ENCODE measurements around the gene HTR1D. TPM values are rescaled to one million over a fixed set of nuclear protein-coding genes. Genes with fewer than 3 reads are reported as not detected.
"Not testable (repeated sequence)": the region's sequence is repeated elsewhere in the genome, so short reads cannot be mapped to it uniquely, and the experiment has no call there.

HTR1D gene
- total and polyA plus RNA-seq, 2 donors: 0.07 TPM; not detected in 1

- WGBS: 97% methylated on average over 27 of the region's 27 CpGs
- DNase-seq (ENCODE audit: low read depth in 6 of 9, low spot score in 9 of 9): no peak
Observed at GRCh38 chr1:23193391-23194118, 23.7 kb downstream of the HTR1D start.

GRCh38 chr1:23191199-23191598 lies 26.1 kb downstream of the HTR1D start:
- whole genome bisulfite sequencing: 94% methylated on average over 3 of the region's 3 CpGs

More at GRCh38 chr1:23193391-23194118, 23.7 kb downstream of the HTR1D start:
- Histone ChIP-seq H3K27me3 (ENCODE audit: control insufficient read depth in 2 of 2, insufficient read depth in 1 of 2, low read length in 1 of 2) (no peaks in the 10 kb centered on the region), H3K9me3 (ENCODE audit: control insufficient read depth in 2 of 2, insufficient read depth in 1 of 2, low read length in 1 of 2) (peaks cover 0 to 4% of the 10 kb centered on the region in 2 donors), H3K4me1 (ENCODE audit: control insufficient read depth in 2 of 2, insufficient read depth in 2 of 2, low read length in 2 of 2) (no peaks in the 10 kb centered on the region), H3K36me3 (ENCODE audit: control insufficient read depth in 2 of 2, insufficient read depth in 2 of 2, low read length in 1 of 2) (no peaks in the 10 kb centered on the region), H3K27ac (ENCODE audit: low read depth in 1 of 2, low read length in 1 of 2) (no peak overlapping the region), H3K4me3 (ENCODE audit: low read length in 2 of 2) (no peak overlapping the region)

DNA sequence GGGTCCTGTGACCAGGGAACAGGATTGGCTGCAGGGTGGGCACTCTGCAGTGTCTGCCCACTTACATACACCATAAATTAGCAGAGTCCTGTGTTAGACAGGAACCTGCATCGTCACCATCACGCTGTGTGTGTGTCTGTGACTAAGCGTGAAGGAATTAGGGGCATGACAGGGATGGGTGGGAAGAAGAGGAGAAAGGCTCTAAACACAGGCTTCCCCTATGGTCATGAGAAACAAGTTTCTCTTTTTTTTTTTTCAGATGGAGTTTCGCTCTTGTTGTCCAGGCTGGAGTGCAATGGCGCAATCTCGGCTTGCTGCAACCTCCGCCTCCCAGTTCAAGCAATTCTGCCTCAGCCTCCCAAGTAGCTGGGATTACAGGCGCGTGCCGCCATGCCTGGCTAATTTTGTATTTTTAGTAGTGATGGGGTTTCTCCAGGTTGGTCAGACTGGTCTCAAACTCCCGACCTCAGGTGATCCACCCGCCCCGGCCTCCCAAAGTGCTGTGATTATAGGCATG lies 28.3 kb downstream of the HTR1D start:
- H3K36me3 ChIP-seq (ENCODE audit: control insufficient read depth in 2 of 2, insufficient read depth in 2 of 2, low read length in 1 of 2); H3K27ac ChIP-seq (ENCODE audit: low read depth in 1 of 2, low read length in 1 of 2); H3K9me3 ChIP-seq (ENCODE audit: control insufficient read depth in 2 of 2, insufficient read depth in 1 of 2, low read length in 1 of 2); DNase-seq (ENCODE audit: low read depth in 6 of 9, low spot score in 9 of 9); H3K27me3 ChIP-seq (ENCODE audit: control insufficient read depth in 2 of 2, insufficient read depth in 1 of 2, low read length in 1 of 2); H3K4me3 ChIP-seq (ENCODE audit: low read length in 2 of 2); H3K4me1 ChIP-seq (ENCODE audit: control insufficient read depth in 2 of 2, insufficient read depth in 2 of 2, low read length in 2 of 2): not testable (repeated sequence)
- WGBS: 97% methylated on average over 13 of the region's 13 CpGs

More at GRCh38 chr1:23191199-23191598, 26.1 kb downstream of the HTR1D start:
- no peak overlapping the region for H3K4me3 ChIP-seq (ENCODE audit: low read length in 2 of 2)
- H3K27ac ChIP-seq (ENCODE audit: low read depth in 1 of 2, low read length in 1 of 2): no peak overlapping the region
- peaks cover 0 to 4% of the 10 kb centered on the region in 2 donors for H3K9me3 ChIP-seq (ENCODE audit: control insufficient read depth in 2 of 2, insufficient read depth in 1 of 2, low read length in 1 of 2)
- H3K4me1 ChIP-seq (ENCODE audit: control insufficient read depth in 2 of 2, insufficient read depth in 2 of 2, low read length in 2 of 2): no peaks in the 10 kb centered on the region
- no peaks in the 10 kb centered on the region for H3K27me3 ChIP-seq (ENCODE audit: control insufficient read depth in 2 of 2, insufficient read depth in 1 of 2, low read length in 1 of 2)
- no peaks in the 10 kb centered on the region for H3K36me3 ChIP-seq (ENCODE audit: control insufficient read depth in 2 of 2, insufficient read depth in 2 of 2, low read length in 1 of 2)
- DNase-seq (ENCODE audit: low read depth in 6 of 9, low spot score in 9 of 9): no peak

DNA sequence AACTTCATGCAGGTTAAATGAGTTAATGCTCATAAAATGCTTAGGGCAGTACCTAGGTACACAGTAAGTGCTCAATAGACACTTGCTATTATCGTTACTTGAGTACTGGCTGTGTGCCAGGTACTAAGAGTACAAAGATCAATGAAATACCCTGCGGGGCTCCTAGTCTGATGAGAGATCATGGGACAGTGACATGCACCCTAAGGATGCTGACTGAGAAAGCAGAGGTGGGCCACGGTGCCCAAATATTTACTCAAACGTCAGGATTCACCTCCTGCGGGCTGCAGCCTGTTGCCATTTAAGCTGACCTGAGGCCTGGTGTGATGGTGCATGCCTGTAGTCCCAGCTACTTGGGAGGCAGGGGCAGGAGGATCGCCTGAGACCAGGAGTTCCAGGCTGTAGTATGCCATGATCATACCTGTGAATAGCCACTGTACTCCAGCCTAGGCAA lies 28.8 kb downstream of the HTR1D start:
- DNase-seq (ENCODE audit: low read depth in 6 of 9, low spot score in 9 of 9): no peak
- H3K27me3 ChIP-seq (ENCODE audit: control insufficient read depth in 2 of 2, insufficient read depth in 1 of 2, low read length in 1 of 2): peaks cover 0 to 3% of the 10 kb centered on the region in 2 donors
- 94% methylated on average over 6 of the region's 6 CpGs for WGBS

GRCh38 chr1:23187637-23188036 lies 29.7 kb downstream of the HTR1D start:
- peaks cover 2 to 3% of the 10 kb centered on the region in 2 donors for H3K27me3 ChIP-seq (ENCODE audit: control insufficient read depth in 2 of 2, insufficient read depth in 1 of 2, low read length in 1 of 2)
- no peak overlapping the region for H3K27ac ChIP-seq (ENCODE audit: low read depth in 1 of 2, low read length in 1 of 2)
- no peak overlapping the region for H3K4me3 ChIP-seq (ENCODE audit: low read length in 2 of 2)
- no peaks in the 10 kb centered on the region for H3K4me1 ChIP-seq (ENCODE audit: control insufficient read depth in 2 of 2, insufficient read depth in 2 of 2, low read length in 2 of 2)
- WGBS: 89% methylated on average over 5 of the region's 5 CpGs
- no peak for DNase-seq (ENCODE audit: low read depth in 6 of 9, low spot score in 9 of 9)
- no peaks in the 10 kb centered on the region for H3K9me3 ChIP-seq (ENCODE audit: control insufficient read depth in 2 of 2, insufficient read depth in 1 of 2, low read length in 1 of 2)
- no peaks in the 10 kb centered on the region for H3K36me3 ChIP-seq (ENCODE audit: control insufficient read depth in 2 of 2, insufficient read depth in 2 of 2, low read length in 1 of 2)

More for the DNA sequence above, 28.8 kb downstream of the HTR1D start:
- Histone ChIP-seq H3K9me3 (ENCODE audit: control insufficient read depth in 2 of 2, insufficient read depth in 1 of 2, low read length in 1 of 2) (no peaks in the 10 kb centered on the region), H3K27ac (ENCODE audit: low read depth in 1 of 2, low read length in 1 of 2) (no peak overlapping the region), H3K4me3 (ENCODE audit: low read length in 2 of 2) (no peak overlapping the region), H3K4me1 (ENCODE audit: control insufficient read depth in 2 of 2, insufficient read depth in 2 of 2, low read length in 2 of 2) (no peaks in the 10 kb centered on the region), H3K36me3 (ENCODE audit: control insufficient read depth in 2 of 2, insufficient read depth in 2 of 2, low read length in 1 of 2) (no peaks in the 10 kb centered on the region)

DNA sequence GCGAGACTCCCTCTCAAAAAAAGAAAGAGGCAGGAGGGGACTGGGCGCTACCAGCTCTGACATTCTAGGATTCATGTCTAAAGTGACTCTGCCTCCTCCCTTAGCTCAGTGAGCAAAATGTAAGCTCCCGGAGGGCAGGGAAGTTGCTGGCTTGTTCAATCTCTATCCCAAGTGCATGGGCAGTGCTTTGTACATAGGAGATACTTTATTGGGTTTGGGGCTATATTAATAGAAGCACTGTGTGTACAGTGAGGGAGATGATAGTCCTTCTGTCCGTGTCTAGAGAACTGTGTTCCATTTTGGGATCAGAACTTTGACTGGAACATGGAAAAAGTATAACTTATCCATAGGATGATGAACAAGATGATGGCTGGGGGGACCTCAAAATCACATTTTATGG lies 31.9 kb downstream of the HTR1D start:
- H3K27ac ChIP-seq (ENCODE audit: low read depth in 1 of 2, low read length in 1 of 2): no peak overlapping the region
- H3K9me3 ChIP-seq (ENCODE audit: control insufficient read depth in 2 of 2, insufficient read depth in 1 of 2, low read length in 1 of 2): no peaks in the 10 kb centered on the region
- DNase-seq (ENCODE audit: low read depth in 6 of 9, low spot score in 9 of 9): no peak
- peaks cover 2 to 3% of the 10 kb centered on the region in 2 donors for H3K27me3 ChIP-seq (ENCODE audit: control insufficient read depth in 2 of 2, insufficient read depth in 1 of 2, low read length in 1 of 2)
- no peaks in the 10 kb centered on the region for H3K36me3 ChIP-seq (ENCODE audit: control insufficient read depth in 2 of 2, insufficient read depth in 2 of 2, low read length in 1 of 2)
- H3K4me3 ChIP-seq (ENCODE audit: low read length in 2 of 2): no peak overlapping the region
- H3K4me1 ChIP-seq (ENCODE audit: control insufficient read depth in 2 of 2, insufficient read depth in 2 of 2, low read length in 2 of 2): no peaks in the 10 kb centered on the region
- 89% methylated on average over 4 of the region's 4 CpGs for WGBS

GRCh38 chr1:23184212-23184934 lies 32.9 kb downstream of the HTR1D start:
- peaks cover 3% of the 10 kb centered on the region in 2 donors for H3K27me3 ChIP-seq (ENCODE audit: control insufficient read depth in 2 of 2, insufficient read depth in 1 of 2, low read length in 1 of 2)
- peak in 3 of 9 donors; percentile 29 to 65 (median 60) for DNase-seq (ENCODE audit: low read depth in 6 of 9, low spot score in 9 of 9)
- no peaks in the 10 kb centered on the region for H3K4me1 ChIP-seq (ENCODE audit: control insufficient read depth in 2 of 2, insufficient read depth in 2 of 2, low read length in 2 of 2)
- no peak overlapping the region for H3K27ac ChIP-seq (ENCODE audit: low read depth in 1 of 2, low read length in 1 of 2)
- H3K36me3 ChIP-seq (ENCODE audit: control insufficient read depth in 2 of 2, insufficient read depth in 2 of 2, low read length in 1 of 2): no peaks in the 10 kb centered on the region
- H3K9me3 ChIP-seq (ENCODE audit: control insufficient read depth in 2 of 2, insufficient read depth in 1 of 2, low read length in 1 of 2): no peaks in the 10 kb centered on the region
- 18% methylated on average over 10 of the region's 10 CpGs for WGBS
- no peak overlapping the region for H3K4me3 ChIP-seq (ENCODE audit: low read length in 2 of 2)

DNA sequence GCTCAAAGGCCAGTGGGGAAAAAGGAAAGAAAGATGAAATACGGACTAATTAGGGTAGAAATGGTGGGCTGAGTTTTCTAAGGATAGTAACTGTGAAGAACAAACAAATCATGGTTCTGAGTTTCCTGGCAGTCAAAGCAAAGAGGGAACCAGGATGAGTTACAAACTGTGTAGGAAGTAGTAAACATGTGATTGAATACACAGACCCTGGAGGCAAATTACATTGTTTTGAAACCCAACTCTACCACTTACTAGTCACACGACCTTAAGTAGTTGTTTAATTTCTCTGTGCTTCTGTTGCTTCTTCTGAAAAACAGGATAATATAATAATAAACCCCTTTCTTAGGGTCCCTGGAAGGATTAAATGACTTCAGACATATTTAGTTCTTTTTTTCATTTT lies 37.4 kb downstream of the HTR1D start:
- H3K4me3 ChIP-seq (ENCODE audit: low read length in 2 of 2): no peak overlapping the region
- peaks cover 0 to 8% of the 10 kb centered on the region in 2 donors for H3K4me1 ChIP-seq (ENCODE audit: control insufficient read depth in 2 of 2, insufficient read depth in 2 of 2, low read length in 2 of 2)
- peaks cover 14 to 31% of the 10 kb centered on the region in 2 donors for H3K27me3 ChIP-seq (ENCODE audit: control insufficient read depth in 2 of 2, insufficient read depth in 1 of 2, low read length in 1 of 2)
- 92% methylated on average over 2 of the region's 2 CpGs for WGBS
- DNase-seq (ENCODE audit: low read depth in 6 of 9, low spot score in 9 of 9): no peak
- H3K36me3 ChIP-seq (ENCODE audit: control insufficient read depth in 2 of 2, insufficient read depth in 2 of 2, low read length in 1 of 2): no peaks in the 10 kb centered on the region
- no peaks in the 10 kb centered on the region for H3K9me3 ChIP-seq (ENCODE audit: control insufficient read depth in 2 of 2, insufficient read depth in 1 of 2, low read length in 1 of 2)
- H3K27ac ChIP-seq (ENCODE audit: low read depth in 1 of 2, low read length in 1 of 2): no peak overlapping the region

- Histone ChIP-seq H3K27ac (ENCODE audit: low read depth in 1 of 2, low read length in 1 of 2) (no peak overlapping the region), H3K9me3 (ENCODE audit: control insufficient read depth in 2 of 2, insufficient read depth in 1 of 2, low read length in 1 of 2) (no peaks in the 10 kb centered on the region), H3K4me1 (ENCODE audit: control insufficient read depth in 2 of 2, insufficient read depth in 2 of 2, low read length in 2 of 2) (peaks cover 0 to 8% of the 10 kb centered on the region in 2 donors), H3K27me3 (ENCODE audit: control insufficient read depth in 2 of 2, insufficient read depth in 1 of 2, low read length in 1 of 2) (peaks cover 12 to 31% of the 10 kb centered on the region in 2 donors), H3K36me3 (ENCODE audit: control insufficient read depth in 2 of 2, insufficient read depth in 2 of 2, low read length in 1 of 2) (no peaks in the 10 kb centered on the region), H3K4me3 (ENCODE audit: low read length in 2 of 2) (no peak overlapping the region)
- WGBS: 74% methylated on average over 6 of the region's 6 CpGs
- DNase-seq (ENCODE audit: low read depth in 6 of 9, low spot score in 9 of 9): no peak
Observed at GRCh38 chr1:23178950-23179349, 38.4 kb downstream of the HTR1D start.

All from thymus (tissue), 11 donors.